CD4-positive, alpha-beta T cell treated with Interleukin-1 beta for 1 hour (primary cell): ENCODE measurements around the gene RAB3A.
"Not testable (repeated sequence)": the region's sequence is repeated elsewhere in the genome, so short reads cannot be mapped to it uniquely, and the experiment has no call there.

Experiments
- DNase-seq, 2 donors: peaks; one replicate each; pipeline ENCODE4 v3.0.0-alpha.2; 2020 to 2022

Gene RAB3A

DNA sequence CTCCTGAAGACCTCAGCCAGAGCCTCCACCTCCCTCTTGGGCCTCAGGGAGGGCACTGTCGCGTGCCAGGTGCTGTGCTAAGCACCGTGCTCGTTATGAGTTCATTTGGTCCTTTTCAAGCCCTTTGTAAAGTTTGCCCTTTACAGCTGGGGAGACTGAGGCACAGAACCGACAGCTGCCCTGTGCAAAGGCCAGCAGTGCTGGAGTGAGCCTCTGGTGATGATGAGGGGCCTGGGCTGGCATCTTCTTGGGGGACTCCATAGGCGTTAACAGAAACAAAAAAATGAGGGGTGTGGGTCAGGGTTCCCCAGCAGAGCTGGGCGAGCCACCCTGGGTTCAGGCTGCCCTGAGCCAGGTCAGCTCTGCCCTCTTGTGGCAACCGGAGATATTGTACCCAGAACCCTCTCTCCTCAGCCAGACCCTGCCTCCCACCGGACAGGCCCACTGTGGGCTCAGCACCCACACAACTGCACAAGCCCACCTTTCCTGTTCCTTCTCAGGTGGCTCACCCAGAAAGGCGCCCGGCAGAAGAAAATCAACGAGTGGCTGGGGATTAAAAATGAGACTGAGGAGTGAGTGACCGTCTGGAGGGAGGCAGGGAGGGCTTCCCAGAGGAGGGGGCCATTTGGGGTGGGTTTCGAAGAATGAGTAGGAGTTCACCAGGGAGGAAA lies 35.7 kb downstream of the RAB3A start:
- peak; percentile 70 to 74 for DNase-seq

DNA sequence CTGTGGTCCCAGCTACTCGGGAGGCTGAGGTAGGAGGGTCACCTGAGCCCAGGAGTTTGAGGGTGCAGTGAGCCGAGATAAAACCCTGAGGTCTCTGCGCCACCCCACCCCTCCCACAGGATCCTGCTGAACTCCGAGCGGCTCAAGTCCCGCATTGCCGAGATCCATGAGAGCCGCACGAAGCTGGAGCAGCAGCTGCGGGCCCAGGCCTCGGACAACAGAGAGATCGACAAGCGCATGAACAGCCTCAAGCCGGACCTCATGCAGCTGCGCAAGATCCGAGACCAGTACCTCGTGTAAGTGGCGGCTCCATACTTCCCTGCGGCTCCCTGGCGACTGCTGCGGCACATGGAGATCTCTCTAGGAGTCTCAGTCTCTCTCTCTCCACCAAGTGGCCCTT lies 36.8 kb downstream of the RAB3A start:
- no peak for DNase-seq

DNA sequence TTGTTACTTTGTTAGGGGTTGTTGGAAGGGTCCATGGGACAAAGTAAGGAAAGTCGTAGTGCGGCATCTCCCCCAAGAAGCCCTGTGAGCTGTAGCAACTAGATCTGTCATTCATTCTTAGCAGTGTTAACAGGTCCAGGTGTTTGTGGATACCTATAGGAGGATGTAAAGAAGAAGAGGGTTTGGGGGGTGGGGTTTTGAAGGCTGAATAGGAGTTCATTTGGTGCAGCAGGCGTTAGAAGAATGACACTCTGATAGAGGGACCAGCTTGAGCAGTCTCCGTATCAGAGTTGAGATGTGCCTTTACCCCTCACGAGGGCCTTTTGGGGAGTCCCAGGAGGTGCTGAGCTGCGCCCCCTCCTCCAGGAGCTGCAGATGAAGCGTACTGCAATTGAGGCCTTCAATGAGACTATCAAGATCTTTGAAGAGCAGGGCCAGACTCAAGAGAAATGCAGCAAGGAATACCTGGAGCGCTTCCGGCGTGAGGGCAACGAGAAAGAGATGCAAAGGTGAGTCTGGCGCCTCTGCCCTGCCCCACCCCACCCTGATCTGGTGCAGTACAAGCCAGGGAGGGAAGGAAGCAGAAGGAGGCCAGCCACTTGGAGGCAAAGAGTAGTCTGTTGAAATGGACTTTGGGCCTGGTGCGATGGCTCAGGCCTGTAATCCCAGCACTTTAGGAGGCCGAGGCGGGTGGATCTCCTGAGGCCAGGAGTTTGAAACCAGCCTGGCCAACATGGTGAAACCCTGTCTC lies 37.9 kb downstream of the RAB3A start:
- DNase-seq = no peak

DNA sequence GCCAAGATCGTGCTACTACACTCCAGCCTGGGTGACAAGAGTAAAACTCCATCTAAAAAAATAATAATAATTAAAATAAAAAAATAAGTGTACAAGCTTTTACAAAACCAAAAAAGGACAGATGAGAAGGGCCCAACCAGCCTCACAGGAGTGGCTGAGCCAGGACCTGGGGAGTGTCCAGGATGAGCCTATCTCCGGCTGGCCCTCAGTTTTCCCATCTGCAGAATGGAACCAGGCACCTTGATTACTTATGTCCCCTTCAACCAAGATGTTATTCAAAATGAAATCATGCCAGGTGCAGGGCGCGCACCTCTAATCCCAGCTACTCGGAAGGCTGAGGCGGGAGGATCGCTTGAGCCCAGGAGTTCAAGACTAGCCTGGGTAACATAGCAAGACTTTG lies 39.8 kb downstream of the RAB3A start:
- no peak for DNase-seq

DNA sequence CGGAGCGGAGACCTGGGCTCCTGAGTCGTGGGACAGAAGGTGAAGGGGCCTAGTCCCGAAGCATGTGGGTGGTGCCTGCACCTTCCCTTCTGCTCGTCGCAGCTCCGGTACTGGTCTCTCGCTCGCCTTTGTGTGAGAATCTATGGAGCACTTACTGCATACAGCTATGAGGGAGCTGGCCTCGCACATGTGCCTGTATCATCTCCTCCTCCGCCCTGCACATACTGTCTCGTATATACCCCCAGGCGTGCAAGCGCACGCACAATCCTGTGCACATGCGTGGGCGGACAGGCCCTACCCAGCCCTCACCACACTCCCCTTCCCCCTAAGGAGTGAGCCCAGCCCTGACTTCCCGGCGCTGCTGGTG lies 42.2 kb downstream of the RAB3A start:
- DNase-seq = no peak

DNA sequence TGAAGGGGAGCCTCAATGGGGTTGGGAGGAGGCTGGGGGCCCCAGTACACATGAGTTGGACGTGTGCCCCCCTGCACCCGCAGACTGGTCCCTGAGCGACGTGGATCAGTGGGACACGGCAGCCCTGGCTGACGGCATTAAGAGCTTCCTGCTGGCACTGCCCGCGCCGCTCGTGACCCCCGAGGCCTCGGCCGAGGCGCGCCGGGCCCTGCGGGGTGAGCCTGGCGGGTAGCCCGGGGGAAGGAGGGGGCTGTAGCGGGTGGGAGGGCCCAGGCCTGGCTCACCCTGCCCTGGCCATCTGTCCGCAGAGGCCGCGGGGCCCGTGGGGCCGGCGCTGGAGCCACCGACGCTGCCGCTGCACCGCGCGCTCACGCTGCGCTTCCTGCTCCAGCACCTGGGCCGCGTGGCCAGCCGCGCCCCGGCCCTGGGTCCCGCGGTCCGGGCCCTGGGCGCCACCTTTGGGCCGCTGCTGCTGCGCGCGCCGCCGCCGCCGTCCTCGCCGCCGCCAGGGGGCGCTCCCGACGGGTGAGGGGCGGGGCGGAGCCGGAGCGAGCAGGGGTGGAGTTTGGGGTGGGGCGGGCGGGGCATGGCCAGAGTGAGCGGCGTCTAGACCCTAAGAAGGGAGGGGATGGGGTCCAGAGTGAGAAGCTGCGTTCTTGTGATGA lies 42.7 kb downstream of the RAB3A start:
- peak; percentile 81 to 87 for DNase-seq

DNA sequence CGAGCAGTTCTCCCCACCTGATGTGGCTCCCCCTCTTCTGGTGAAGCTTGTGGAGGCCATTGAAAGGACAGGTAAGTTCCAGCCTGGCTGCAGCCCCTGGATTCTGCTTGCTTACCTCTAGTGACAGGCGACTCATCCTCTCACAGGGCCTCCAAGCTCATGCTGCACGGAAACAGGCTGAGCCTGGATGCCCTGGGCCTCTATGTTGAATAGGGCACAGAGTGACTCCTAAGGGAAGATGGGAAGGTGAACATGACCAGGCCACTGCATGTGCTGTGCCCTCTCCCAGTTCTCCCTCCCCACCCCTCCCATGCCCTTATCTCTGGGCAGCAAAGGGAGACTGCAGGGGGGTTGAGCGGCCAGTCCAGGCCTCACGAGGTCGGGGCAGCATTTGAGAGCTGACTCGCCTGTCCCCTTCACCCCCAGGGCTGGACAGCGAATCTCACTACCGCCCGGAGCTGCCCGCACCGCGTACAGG lies 43.3 kb downstream of the RAB3A start:
- no peak for DNase-seq

DNA sequence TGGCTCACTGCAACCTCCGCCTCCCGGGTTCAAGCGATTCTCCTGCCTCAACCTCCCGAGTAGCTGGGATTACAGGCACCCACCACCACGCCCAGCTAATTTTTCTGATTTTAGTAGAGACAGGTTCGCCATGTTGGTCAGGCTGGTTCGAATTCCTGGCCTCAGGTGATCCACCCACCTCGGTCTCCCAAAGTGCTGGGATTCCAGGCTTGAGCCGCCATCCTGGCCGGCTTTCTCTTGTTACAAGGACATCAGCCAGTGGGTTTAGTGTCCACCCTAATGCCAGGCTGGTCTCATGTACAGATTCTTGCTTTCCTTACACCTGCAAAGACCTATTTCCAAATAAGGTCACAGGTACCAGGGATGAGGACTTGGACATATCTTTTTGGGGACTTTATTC lies 44.0 kb downstream of the RAB3A start:
- DNase-seq = no peak

DNA sequence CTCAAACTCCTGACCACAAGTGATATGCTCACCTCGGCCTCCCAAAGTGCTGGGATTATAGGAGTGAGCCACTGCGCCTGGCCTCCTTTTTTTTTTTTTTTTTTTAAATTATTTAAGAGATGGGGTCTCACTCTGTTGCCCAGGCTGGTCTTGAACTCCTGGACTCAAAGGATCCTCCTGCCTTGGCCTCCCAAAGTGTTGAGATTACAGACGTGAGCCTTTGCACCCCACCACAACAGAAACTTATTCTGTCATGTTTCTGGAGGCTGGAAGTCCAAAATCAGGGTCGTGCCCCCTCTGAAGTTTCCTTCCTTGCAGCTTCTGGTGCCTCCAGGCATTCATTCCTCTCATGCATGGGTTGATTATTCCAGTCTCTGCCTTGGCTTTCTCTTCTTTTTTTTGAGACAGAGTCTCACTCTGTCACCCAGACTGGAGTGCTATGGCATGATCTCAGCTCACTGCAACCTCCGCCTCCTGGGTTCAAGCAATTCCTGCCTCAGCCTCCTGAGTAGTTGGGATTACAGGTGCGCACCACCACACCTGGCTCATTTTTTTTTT lies 44.7 kb downstream of the RAB3A start:
- DNase-seq = not testable (repeated sequence)

DNA sequence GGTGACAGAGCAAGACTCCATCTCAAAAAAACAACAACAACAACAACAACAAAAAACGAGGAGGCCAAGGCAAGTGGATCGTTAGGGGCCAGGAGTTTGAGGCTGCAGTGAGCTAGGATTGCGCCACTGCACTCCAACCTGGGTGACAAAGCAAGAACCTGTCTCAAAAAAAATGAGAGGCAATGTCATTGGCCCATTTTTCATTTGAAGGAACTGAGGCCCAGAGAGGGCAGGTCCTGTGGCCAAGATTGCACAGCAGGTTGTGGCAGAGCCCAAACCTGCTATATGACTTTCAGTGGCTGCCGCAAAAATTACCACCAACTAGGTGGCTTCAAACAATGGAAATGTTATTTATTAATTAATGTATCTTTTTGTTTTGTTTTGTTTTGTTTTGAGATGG lies 45.4 kb downstream of the RAB3A start:
- no peak for DNase-seq

DNA sequence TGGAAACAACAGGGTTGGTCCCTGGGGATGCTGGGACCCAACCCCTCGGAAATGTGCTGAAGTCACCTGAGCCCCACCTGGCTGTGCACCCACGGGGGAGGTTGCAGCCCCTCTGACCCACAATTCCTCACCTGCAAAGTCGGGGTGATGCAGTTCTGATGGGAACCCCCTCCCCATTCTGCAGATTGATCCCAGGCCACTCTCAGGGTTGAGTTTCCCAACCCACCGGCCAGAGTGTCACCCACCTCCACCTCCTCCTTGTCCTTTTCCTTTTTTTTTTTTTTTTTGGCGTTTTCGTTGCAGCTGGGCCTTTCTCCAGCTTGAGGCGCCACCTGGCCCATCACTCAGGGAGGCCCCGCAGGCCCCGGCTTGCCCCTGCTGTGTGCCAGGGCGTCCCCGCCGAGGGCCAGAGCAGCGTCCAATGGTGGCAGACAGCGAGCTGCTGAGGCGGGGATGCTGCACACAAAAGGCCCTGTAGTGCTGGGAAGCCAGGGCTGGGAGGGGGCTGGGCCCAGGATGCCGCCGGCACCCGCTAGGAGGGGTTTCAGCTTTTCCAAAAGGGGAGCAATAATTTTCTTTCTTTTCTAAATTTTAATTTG lies 46.3 kb downstream of the RAB3A start:
- no peak for DNase-seq

DNA sequence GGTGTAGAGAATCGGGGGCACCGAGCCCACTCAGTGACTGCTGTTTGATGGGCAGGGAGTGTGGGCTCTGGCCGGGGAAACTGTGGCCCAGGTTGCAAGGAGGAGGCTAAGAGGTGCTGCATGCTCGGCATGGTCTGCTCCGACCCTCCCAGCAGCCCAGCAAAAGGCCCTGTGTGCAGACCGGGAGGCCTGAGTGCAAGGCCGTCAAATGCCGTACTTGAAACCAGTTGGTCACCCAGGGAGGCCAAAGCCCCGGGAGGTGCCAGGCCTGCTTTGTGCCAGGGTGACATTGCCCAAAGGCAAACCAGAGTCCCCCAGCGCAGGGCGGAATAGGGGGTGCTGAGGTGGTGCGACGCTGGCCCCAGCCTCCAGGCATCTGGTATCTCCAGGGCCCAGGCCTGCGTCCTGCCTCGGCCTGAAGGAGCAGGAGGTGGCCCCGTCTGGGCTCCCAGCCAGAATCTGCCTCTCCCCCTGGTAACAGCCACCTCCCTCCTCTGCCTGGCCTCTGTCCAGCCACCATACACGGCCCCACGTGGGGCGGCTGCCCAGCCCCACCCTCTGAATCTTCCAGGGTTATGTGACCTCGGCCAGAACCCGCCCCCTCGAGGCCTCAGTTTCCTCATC lies 46.9 kb downstream of the RAB3A start:
- DNase-seq = no peak

DNA sequence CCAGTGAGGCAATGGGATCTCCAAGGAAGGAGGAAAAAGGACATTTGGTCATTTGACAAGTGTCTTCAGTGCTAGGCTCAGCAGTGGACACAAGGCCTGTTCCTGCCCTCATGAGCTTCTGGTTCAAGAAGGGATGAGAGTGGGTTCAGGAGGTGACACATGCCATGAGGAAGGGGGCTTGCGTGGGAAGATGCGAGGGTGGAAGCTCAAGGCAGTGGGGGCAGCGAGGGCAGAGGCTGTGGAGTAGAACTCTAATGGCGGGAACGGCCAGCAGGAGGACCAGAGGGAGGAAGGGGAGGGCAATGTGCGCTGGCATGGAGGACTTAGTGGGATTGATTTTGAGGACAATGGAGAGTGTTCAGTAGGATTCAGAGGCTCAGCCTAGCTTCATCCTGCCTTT lies 47.6 kb downstream of the RAB3A start:
- DNase-seq = no peak

DNA sequence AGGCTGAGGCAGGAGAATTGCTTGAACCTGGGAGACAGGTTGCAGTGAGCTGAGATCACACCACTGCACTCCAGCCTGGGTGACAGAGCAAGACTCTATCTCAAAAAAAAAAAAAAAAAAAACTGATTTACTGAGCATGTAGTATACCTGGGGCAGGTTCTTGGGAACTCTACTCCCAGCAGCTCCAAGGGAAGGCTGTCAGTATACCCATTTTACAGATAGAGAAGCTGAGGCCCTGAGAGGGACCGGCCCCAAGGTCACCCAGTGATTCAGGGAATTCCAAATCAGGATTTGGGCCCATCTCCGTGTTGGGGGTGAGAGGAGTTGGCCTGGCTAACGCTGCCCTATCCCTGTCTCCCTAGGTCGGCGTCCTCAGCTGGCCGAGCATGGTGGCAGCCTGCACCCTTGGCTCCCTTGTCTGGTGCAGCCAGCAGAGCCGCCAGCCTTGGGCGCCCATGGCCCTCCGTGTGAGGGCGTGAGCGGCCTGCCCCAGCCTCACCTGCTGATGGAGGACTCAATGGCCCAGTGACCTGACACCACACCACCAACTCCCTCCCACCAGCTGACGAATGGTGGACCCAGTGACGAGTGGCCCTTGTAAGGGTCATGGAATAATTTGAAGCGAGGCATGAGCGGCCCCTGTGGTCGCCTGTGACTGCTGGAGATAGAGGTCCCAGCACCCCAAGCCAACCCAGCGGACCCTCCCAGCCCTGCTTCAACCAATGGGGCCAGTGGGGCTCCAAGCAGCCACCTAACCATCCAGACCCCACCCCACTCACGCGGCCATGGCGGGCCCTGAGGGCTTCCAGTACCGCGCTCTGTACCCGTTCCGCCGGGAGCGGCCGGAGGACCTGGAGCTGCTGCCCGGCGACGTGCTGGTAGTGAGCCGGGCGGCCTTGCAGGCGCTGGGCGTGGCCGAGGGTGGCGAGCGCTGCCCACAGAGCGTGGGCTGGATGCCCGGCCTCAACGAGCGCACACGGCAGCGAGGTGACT lies 48.5 kb downstream of the RAB3A start:
- no peak for DNase-seq

DNA sequence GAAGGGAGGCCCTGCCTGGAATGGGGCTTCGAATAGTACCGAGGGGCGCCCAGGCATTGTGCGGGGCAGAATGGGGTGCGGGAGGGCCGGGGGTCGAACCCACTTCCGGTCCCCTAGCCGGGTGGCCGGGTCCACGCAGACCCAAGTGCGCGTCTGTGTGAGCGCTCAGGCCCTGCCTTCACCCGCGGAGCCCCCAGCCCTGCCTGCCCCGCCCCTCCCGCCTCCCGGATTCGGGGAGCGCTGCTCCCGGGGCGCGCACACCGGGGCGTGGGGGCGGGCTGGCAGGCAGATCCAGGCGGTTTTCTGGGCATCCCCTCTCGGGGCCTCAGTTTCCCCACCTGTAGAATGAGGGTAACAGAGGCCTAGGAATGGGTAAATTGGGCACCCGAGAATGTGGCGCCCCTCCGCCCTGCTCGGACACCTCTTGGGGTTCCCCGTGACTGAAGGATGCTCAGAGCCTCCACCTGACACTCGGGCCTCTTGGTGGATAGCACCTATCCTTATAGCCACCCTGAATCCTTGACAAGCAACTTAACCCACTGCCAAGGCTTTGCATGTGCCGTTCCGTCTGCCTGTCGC lies 50.2 kb downstream of the RAB3A start:
- no peak for DNase-seq

DNA sequence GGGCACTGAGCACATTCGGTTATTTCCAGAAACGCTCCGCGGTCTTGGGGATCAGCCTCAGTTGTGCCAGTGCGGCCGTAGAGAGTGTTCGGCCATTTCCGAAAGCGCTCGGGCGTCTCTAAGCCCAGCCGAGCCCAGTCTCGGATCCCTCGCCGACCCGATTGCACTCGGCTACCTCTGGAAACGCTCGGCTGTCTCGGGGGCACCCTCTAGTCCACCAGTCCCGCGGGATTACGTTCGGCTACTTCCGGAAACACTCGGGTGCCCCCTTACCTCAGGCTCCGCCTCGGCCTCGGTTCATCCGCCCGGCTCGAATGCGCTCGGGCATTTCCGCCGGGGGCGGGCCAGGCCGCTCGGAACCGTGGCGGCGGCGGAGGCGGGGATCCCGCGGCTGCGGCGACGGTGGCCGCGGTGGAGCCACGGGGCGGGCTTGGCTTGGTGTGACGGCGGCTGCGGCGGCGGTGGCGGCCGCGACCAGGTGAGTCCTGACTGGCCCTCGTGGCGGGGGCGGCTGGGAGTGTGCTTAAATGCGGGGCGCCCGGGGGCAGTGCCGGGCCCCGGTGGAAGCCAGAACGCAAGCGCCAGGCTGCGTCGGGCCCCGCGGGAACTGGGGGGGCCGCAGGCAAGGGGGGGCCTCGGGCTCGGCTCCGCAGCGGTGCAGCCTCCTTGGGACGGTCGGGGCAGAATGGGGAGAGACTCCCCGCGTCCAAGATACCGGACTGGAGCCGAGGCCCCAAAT lies 50.9 kb downstream of the RAB3A start, which contains the start of gene PIK3R2:
Gene PIK3R2 (plus strand): TSS at position 347 of the 739 bp plus-strand sequence. CDS start 2,717 bp downstream, outside the sequence.
- DNase-seq = peak; percentile 99

DNA sequence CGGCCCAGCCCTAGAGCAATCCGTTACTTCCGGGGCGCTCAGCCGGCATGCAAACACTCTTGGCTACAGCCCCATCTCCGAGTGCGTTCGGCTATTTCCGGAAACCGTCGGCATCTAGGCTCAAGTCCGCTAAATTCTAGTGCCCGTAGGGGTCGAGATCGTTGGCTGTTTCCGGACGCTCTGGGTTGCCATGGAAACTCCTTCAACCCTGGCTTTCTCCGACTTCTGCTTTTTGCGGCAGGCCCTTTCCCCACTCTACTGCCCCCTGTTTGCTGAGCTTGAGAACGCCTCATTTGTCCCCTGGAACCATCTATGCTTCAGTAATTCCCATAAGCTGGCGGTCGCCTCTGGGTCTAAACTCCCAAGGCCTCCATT lies 51.4 kb downstream of the RAB3A start:
- DNase-seq = peak; percentile 97 to 99

DNA sequence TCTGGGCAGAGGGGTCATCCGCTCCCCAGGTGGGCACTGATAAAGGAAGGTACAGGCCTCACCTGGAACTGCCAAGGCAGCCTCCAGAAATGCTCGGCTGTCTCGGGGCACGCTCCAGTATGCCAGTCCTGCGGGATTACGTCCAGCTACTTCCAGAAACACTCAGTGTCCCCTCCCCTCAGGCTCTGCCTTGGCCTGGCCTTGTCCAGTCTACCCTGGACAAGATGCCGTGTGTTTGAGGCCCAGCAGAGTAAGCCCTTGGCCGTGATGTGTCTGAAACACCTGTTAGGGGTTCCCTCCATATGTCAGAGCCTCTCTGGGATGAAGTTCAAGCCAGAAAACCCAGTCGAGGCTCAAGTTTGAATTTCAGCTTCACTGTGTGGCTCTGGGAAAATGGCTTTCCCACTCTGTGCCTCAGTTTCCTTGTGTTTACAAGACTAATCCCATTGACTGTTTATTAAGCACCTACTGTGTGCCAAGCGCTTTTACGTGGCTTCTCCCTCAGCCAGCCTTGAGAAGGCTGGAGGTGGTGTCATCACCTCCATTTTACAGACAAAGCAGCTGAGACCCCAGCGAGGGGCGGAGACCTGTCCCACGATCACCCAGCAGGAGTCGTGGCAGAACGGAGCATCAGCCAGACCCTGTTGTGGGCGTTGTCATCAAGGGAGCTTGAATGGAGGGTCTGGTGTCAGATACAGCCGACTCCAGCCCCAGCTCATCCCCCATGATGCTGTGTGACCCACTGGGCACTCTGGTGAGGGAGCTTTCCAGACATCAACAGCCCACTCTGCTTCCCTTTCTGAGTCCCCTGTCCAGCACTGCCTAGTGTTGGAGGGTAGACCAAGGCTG lies 52.8 kb downstream of the RAB3A start:
- no peak for DNase-seq

DNA sequence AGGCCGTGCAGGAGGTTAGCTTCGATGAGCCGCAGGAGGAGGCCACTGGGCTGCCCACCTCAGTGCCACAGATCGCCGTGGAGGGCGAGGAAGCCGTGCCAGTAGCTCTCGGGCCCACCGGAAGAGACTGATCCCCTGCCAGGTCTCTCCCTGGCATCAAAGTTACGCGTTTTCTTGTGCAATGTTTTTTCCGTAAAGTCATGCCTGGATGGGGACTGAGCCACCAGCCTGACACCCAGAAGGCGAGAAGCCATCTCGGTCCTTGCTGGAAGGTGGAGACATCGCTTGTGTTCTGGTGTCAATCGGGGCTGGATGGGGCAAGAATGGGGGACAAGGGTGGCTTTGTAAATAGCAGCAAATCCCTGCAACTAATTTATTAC lies 54.3 kb downstream of the RAB3A start:
- DNase-seq = no peak
